Measurements from ENCODE around the gene KRT73.

KRT73 gene

GRCh38 chr12:52618216-52618615, at the start of gene KRT73:
Gene KRT73 (minus strand): TSS chr12:52618559. CDS start chr12:52618524, 35 bp downstream.
- DNase-seq (ENCODE audit: low read depth), result no peak

- no peak for DNase-seq (ENCODE audit: low read depth)
Measured at GRCh38 chr12:52667931-52668330, 49.6 kb upstream of the KRT73 start.

GRCh38 chr12:52667509-52667908, 49.1 kb upstream of the KRT73 start:
- DNase-seq (ENCODE audit: low read depth), result no peak

- no peak for DNase-seq (ENCODE audit: low read depth)
Measured at GRCh38 chr12:52666471-52666870, 48.1 kb upstream of the KRT73 start.

GRCh38 chr12:52663420-52663819, 45.1 kb upstream of the KRT73 start:
- DNase-seq (ENCODE audit: low read depth), result no peak

- no peak for DNase-seq (ENCODE audit: low read depth)
Measured at GRCh38 chr12:52662918-52663229, 44.5 kb upstream of the KRT73 start.

- DNase-seq (ENCODE audit: low read depth), result no peak
Measured at GRCh38 chr12:52662093-52662917, 43.9 kb upstream of the KRT73 start.

- no peak for DNase-seq (ENCODE audit: low read depth)
Measured at GRCh38 chr12:52661668-52662067, 43.3 kb upstream of the KRT73 start.

GRCh38 chr12:52660934-52661499, 42.7 kb upstream of the KRT73 start:
- no peak for DNase-seq (ENCODE audit: low read depth)

- no peak for DNase-seq (ENCODE audit: low read depth)
Measured at GRCh38 chr12:52659951-52660350, 41.6 kb upstream of the KRT73 start.

- no peak for DNase-seq (ENCODE audit: low read depth)
Measured at GRCh38 chr12:52659395-52659794, 41.0 kb upstream of the KRT73 start.

GRCh38 chr12:52658196-52658595, 39.8 kb upstream of the KRT73 start:
- DNase-seq (ENCODE audit: low read depth), result no peak

GRCh38 chr12:52657250-52657902, 39.0 kb upstream of the KRT73 start:
- DNase-seq (ENCODE audit: low read depth), result no peak

GRCh38 chr12:52656616-52657015, 38.3 kb upstream of the KRT73 start:
- no peak for DNase-seq (ENCODE audit: low read depth)

- no peak for DNase-seq (ENCODE audit: low read depth)
Measured at GRCh38 chr12:52655720-52656124, 37.4 kb upstream of the KRT73 start.

- DNase-seq (ENCODE audit: low read depth), result no peak
Measured at GRCh38 chr12:52655251-52655650, 36.9 kb upstream of the KRT73 start.

- DNase-seq (ENCODE audit: low read depth), result no peak
Measured at GRCh38 chr12:52651726-52652261, 33.4 kb upstream of the KRT73 start, which contains the start of gene KRT2. Gene KRT2 (minus strand): TSS chr12:52652211. CDS start chr12:52652142, 69 bp downstream.

- DNase-seq (ENCODE audit: low read depth), result peak; percentile 14
Measured at GRCh38 chr12:52650520-52651081, 32.2 kb upstream of the KRT73 start.

- DNase-seq (ENCODE audit: low read depth), result no peak
Measured at GRCh38 chr12:52649066-52649465, 30.7 kb upstream of the KRT73 start.

GRCh38 chr12:52648012-52648550, 29.7 kb upstream of the KRT73 start:
- no peak for DNase-seq (ENCODE audit: low read depth)

GRCh38 chr12:52647601-52648000, 29.2 kb upstream of the KRT73 start:
- no peak for DNase-seq (ENCODE audit: low read depth)

GRCh38 chr12:52646613-52647012, 28.3 kb upstream of the KRT73 start:
- DNase-seq (ENCODE audit: low read depth), result no peak

Measured in GM04504 (cell line).